SH-SY5Y (cell line): ENCODE measurements around the gene ATG13.

Experiments
- GATA2 ChIP-seq: IDR thresholded peaks from 2 replicates; pipeline ENCODE4 v1.6.1; 2011; ENCODE audit warnings: mild to moderate bottlenecking, low read depth, low read length
- GATA3 ChIP-seq: IDR thresholded peaks from 2 replicates; pipeline ENCODE4 v1.6.1; 2011; ENCODE audit warnings: low read depth, mild to moderate bottlenecking, low read length, moderate library complexity

- no peak for TF ChIP-seq GATA2
- TF ChIP-seq GATA3, result no peak
Observed at GRCh38 chr11:46665356-46665755, 48.0 kb downstream of the ATG13 start.
